ENCODE measurements around the gene MYCBP. TPM values are rescaled to one million over a fixed set of nuclear protein-coding genes. Genes with fewer than 3 reads are reported as not detected.
"Not testable (repeated sequence)": the region's sequence is repeated elsewhere in the genome, so short reads cannot be mapped to it uniquely, and the experiment has no call there.

MYCBP gene, protein sequence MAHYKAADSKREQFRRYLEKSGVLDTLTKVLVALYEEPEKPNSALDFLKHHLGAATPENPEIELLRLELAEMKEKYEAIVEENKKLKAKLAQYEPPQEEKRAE
- total RNA-seq = 33.4 and 45.1 TPM in 2 replicates

DNA sequence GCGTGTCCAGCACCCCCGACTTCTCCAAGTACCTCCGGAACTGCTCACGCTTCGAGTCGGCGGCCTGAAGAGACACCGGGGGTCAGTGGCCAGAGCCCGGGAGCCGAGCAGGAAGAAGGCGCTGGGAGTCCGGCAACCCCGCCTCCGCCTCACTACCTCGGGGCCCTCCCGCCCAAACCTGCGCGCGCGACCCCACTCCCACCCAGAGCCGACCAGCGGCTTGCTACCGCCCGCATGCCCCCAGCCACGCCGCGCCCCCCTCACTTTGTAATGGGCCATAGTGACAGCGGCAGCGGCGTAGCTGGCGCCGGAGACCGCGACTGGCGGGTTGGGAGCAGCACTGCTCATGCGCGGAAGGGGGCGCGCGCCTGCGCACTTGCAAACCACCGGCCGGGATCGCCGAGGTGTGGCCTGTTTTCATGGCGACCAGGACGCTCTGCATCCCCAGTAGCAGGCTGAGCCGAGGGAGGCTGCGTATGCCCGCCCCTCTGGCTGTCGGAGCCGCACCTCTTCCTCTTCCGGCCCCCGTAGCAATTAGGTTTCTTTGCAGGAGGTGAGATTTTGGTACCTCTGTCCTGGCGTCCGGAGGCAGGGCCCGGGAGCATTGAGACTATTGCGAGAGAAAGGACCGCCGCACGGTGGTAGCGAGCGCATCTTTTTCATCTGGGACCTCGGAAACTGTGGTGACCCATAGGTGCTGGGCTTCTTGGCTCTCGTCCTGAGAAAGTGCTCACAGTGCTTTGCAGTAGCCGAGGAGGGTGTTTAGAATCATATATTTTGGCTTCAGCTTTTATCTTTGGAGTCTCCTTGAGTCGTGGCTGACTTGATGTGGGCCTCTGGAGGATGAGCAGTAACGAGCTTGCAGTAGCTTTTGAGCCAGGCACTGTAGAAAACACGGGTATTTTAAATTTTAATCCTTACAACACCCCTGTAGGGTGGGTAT is at the start of gene MYCBP:
MYCBP (minus strand) TSS at position 322 of the 943 bp plus-strand sequence; CDS start at position 279, 43 bp downstream.
- DNase-seq (ENCODE audit: low read depth) = peak; percentile 89

DNA sequence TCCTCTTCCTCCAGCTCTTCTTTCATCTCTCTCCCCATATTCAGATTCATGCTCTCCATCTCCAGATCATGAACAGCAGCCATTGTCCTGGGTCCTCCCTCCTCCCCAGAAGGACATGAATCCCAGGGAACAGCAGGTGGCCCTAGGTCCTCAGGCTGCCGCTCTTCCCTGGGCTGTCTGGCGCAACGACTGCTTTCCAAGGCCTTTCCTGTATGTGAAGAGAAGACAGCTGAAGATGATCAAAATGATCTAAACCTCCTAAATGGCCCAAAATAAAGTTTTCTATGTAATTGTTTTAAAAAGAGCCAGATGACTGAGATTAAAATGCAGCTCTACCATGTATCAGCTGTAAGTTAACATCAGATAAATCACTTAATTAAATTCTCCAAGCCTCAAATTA is 46.0 kb upstream of the MYCBP start:
- DNase-seq (ENCODE audit: low read depth) = no peak

DNA sequence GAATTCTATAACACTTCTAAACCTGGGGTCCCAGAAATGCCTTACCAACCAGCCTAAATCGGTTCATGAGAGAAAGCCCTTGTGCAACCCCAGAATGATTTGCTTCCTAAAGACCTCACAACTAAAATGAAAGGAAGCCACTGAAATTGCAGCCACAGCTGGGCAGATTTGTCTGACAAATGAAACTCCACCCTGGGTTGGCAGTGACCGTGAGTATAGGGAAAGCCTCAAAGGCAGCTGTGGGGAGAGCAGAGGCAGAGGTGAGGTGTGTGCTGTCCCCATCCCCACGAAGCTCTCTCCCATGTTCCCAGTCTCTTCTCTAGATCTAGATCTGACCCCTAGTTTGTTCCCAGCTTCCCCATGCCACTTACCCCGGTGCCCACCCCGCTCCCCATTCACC is 45.4 kb upstream of the MYCBP start:
- no peak for DNase-seq (ENCODE audit: low read depth)

DNA sequence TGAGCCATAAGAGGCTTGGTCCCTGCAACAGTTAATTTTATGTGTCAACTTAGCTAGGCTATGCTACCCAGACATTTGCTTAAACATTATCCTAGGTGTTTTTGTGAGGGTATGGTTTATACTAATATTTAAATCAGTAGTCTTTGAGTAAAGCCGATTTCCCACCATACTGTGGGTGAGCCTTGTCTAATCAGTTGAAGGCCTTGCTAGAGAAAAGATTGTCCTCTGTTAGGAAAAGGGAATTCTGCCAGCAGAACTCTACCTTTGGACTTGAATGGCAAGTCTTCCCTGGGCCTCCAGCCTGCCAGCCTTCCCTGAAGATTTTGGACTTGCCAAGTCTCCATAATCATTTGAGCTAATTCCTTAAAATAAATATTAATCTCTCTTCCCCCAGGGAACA is 44.6 kb upstream of the MYCBP start:
- no peak for DNase-seq (ENCODE audit: low read depth)

DNA sequence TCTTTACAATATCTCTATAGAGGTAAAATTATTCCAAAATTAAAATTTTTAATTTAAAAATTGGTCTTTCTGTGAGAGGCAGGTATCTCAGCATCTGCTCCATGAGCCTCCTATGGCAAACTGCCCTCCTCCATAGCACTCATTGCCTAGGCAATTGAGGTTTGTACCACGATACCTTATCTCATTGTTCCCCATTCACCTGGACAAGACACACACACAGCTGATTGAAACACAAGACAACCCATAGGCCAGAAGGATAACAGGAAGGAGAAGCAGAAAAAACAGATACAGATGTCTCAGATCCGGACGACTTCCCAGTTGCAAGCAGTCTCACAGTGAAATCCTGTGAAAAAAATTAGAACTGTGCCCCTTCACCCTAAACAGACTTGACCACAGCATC is 44.2 kb upstream of the MYCBP start:
- no peak for DNase-seq (ENCODE audit: low read depth)

DNA sequence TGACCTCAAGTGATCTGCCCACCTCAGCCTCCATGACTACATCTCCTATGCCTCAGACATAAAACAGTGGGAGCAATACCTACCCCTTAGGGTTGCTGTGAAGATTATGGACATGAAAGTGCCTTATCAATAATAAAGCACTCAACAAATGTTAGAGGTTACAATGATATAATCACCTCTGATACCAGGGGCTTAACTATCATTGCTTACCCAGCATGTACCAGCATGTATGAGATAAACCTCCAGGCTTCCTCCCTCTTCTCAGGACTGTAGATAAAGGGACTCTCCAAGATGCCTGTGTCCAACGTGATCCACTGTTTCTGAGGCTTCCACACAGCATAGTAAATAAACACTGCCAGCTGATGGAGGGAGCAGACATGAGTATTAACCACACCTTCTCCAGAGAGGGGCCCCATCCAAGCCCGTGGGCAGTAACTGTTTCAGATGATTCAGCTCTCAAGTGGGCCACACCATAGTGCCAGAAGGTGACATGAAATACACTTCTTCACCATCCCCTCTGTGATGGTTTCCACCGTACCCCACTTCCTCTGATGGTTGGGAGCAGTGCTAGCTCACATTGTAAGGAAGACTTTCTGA is 42.3 kb upstream of the MYCBP start:
- DNase-seq (ENCODE audit: low read depth) = no peak

DNA sequence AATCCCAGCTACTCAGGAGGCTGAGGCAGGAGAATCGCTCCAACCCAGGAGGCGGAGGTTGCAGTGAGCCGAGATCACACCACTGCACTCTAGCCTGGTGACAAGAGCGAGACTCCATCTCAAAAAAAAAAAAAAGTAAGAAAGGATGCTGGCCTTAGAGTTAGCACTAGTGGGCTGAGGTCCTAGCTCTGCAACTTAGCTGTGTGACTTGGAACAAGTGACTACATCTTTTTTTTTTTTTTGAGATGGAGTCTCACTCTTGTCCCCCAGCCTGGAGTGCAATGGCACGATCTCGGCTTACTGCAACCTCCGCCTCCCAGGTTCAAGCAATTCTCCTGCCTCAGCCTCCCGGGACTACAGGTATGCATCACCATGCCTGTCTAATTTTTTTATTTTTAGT is 41.8 kb upstream of the MYCBP start:
- not testable (repeated sequence) for DNase-seq (ENCODE audit: low read depth)

DNA sequence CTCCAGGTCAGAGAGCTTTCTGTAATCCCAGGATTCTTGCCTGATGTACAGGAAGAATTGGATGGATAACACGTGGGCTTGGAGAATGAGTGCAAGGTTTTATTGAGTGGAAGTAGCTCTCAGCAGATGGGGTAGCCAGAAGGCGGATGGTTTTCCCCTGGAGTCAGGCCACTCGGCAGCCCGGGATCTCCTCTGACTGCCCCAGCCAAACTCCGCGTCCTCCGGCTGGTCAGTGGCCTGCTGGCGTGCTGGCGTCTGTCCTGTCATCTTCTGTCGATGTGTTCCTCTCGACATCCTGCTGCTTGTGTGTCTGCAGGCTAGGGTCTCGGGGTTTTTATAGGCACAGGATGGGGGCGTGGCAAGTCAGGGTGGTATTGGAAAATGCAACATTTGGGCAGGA is 35.7 kb upstream of the MYCBP start:
- no peak for DNase-seq (ENCODE audit: low read depth)

DNA sequence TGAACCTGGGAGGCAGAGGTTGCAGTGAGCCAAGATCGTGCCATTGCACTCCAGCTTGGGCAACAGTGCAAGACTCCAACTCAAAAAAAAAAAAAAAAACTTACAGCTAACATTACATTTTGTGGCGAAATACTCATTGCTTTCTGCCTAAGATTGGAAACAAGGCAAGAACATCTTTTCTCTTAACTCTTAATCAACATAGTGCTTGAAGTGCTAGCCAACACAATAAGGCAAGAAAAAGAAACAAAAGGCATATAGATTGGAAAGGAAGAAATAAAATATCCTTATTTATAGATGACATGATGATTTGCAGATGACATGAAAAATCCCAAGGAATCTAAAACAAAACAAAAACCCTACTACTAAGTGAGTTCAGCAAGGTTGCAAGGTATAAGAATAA is 32.8 kb upstream of the MYCBP start:
- DNase-seq (ENCODE audit: low read depth) = no peak

DNA sequence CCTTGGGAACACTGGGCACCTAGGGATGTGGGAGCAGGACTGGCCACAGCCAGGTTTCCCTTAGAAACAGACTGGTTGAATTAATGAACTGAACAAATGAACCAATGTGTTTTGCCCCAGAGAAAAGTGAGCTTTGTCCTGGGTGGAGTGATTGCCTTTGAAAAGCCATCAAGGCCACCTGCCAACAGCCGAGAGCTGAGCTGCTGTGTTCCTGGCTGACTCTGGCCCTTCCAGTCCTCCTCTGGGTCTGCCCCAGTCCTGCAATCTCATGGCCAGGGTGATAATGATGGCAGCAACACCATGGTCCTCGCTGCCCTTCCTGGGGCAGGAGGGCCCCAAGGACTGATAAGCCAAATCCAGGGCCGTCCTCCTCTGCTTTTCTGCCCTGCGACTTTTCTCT is 26.4 kb upstream of the MYCBP start:
- no peak for DNase-seq (ENCODE audit: low read depth)

DNA sequence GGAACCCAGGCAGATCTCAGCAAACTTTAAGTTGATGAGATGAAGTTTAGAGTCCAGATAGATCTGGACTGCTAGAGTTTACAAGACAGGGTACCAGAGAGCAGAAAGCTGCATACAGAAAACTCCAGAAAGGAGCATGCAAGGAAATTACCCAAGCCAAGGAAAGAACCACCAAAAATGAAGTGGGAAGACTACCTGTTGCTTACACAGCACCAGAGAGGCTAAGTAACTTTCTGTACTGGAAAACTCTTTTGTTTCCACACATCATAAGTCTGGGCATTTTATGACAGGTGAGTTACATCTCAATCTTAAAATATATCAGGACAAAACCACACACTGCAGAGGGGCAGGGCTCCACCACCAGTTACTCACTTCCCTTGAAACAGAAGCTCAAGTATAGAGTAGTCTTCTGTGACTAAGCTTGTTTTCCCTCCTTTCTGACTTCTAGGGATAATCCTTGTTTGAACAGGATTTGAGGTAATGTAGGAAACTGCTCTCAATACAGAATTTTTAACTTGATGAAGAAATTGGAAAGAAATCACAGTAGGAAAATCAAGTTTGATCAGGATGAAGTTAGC is 25.6 kb upstream of the MYCBP start:
- no peak for DNase-seq (ENCODE audit: low read depth)

DNA sequence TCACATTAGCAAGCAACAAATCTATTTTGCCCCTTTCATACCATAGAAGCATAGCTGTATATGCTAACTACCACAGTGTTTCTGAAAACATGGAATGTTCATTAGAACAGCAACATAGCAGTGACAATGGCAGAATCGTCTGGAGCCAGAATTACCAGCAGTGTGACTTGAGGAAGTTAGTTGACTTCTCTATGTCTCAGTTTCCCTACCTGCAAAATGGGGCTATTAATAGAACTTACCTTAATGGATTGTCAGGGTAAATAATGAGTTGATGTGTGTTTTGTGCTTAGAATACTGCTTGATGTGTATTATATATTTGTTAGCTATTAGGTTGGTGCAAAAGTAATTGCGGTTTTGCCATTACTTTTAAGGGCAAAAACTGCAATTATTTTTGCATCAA is 23.0 kb upstream of the MYCBP start:
- DNase-seq (ENCODE audit: low read depth) = no peak

DNA sequence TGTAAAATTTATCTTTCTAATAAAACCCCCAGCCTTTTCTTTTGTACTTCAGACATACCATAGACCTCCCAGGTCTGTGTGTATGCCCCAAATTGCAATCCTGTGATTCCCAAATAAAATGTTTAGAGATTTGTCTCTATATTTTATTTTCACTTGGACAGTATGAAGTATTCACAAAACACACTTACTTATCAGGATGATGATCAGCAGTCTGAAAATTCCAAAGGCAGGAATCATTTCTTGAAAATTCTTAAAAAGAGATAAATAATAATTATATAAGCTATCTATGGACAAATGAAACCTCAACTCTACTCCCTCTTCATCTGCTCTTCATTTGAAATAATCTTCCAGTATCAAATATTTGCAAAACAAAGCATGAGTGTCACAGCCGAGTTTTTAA is 19.8 kb upstream of the MYCBP start:
- DNase-seq (ENCODE audit: low read depth) = no peak

DNA sequence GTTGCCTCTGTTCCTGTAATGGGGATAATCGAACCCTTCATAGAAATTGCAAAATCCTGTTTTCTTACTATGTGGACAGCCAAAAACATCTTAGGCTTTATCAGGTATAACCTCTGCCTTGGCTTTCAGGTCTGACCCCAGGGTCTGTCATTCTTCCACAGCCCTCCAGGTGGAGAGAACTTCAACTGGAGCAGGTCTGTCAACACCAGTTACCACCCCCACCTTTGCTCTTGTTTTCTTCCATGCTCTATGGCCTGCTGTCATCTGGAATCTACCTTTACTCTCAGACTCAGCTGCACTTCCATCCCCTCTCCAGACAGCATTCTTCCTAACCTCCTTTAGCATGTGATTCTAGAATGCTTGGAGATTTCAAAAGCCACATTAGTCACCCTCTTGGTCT is 18.6 kb upstream of the MYCBP start:
- DNase-seq (ENCODE audit: low read depth) = peak; percentile 46

DNA sequence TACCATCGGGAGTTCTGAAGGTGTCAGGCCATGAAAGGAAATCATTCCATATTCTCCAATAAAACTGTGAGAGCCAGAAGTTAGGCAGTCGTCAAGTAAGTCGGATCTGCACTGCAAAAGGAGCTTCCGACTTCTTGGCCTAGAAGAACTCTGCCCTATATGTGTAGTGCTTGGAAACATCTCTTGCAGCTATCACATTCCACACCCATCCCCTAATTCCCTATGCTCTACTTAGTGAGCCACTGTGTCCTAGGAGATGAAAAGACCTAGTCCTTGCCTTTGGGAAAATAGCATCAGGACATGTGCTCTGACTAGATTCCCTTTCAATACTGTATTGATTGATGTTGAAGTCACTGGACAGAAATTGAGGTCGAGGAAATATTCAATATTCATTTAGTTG is 16.4 kb upstream of the MYCBP start:
- DNase-seq (ENCODE audit: low read depth) = no peak

DNA sequence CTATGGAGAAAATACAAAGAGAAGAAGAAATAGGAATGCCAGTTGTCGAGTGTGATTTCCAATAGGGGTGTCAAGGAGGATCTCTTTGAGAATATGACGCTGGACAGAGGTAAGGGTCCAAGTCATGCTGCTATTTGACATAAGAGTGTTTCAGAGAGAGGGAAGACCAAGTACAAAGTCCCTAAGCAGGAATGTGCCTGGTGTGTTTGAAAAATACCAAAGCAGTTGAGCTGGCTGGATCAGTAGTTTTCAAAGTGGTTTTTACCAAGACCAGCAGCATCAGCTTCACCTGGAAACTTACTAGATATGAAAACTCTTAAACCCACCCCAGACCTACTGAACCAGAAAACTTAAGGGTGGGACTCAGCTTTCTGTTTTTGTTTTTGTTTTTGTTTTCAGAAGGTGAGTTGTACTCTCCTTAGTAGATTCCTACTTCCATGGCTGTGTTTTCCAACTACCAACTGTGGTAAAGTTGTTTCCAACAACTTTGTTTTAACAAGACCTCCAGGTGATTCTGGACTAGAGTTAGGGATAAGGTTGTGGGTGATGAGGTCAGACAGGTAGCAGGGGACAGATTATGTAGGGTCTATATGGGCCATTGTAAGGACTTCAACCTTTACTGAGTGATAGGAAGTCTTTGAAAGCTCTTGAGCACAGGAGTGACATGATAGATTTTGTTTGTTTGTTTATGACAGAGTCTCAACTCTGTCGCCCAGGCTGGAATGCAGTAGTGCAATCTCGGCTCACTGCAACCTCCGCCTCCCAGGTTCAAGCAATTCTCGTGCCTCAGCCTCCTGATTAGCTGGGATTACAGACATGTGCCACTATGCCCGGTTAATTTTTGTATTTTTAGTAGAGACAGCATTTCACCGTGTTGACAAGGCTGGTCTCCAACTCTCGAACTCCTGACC is 15.5 kb upstream of the MYCBP start:
- DNase-seq (ENCODE audit: low read depth) = no peak

DNA sequence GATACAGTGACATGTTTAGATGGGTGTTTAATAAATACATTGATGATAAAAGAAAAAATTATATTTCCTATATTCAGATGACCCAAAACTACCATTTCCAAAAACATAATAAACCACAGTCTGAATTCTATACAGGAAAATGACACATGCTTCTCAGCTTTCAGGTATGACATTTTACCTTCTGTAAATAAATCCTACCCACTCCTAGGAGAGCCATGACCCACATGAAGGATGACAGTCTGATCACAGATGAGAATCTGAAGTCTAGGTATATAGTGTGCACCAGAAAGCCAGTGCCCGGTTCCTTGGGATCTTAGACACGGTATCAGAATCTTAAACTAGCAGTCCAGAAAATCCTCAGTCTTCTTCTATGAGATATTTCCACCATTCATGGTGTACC is 11.9 kb upstream of the MYCBP start:
- no peak for DNase-seq (ENCODE audit: low read depth)

DNA sequence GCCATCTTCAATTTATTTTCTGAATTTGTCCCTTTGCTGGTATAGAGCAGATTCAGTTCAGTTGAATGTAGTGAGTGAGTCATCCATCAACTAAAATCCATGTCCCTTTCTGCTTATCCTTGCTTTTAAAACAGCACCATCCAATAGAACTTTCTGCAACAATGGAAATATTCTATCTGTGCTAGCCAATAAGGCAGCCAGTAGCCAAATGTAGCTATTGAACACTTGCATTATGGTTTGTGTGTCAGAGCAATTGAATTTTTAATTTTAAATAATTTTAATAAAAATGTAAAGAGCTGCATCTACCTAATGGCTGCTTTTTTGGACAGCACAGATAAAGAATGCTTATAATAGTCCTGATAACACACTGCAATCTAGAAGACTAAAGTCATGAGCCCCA is 8.3 kb upstream of the MYCBP start, which contains the start of gene GJA9:
GJA9 (minus strand) TSS at position 101 of the 400 bp plus-strand sequence. CDS start 5,489 bp downstream, outside the sequence.
- DNase-seq (ENCODE audit: low read depth) = no peak

DNA sequence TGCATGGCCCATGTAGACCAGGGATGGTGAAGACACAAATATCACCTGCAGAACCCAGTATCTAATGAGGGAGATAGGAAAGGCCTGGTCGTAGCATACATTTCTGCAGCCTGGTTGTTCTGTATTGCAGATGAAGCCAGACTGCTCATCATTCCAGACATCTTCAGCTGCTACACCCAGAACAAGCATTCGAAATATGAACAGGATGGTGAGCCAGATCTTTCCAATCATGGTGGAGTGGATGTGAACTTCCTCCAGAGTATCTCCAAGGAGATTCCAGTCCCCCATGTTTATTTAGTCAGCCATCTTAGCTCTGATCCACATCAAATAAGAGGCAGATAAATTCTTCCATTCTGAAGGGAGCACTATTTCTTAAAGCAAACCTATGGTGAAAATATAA is 2.7 kb upstream of the MYCBP start:
- DNase-seq (ENCODE audit: low read depth) = no peak

DNA sequence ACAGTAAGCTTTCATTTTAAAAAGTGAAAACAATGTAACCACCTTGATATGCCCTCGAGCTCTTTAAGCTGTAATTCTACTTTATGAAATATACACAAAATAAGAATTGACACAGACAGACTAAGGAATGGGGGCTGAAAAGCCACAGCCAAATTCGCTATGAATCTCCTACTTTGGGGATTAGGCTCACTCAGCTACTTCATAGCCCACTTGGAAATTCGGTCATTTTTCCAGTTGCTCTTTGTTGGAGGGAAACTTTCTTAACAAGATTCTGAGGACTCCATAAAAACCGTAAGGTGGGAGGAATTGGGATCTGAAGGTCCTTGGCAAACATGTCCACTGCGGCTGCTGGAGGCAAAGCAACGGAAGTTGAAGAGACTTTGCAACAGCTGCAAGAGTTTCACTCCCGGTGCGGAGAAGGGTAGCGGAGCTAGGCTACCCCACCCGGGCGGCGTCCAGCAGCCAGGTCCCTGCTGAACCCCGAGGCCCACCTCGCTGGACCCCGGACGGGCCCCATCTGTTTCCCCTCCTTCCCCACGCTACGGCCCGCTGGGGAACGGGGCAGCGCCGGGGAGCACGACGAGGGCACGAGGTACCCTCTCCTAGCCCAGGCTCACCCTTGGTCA is 634 bp downstream of the MYCBP start:
- DNase-seq (ENCODE audit: low read depth) = peak; percentile 18

DNA sequence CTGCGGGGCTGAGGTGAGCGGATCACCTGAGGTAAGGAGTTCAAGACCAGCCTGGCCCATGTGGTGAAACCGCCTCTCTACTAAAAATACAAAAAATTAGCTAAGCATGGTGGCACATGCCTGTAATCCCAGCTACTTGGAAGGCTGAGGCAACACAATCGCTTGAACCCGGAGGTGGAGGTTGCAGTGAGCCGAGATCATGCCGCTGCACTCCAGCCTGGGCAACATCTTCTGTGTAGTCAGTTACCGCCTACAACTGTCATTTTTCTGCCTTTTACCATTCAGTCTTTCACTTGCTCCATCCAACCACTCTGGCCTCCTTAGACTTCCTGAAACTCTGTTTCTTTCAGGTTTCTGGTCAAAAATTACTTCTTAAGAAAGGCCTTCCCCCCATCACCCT is 2.2 kb downstream of the MYCBP start:
- no peak for DNase-seq (ENCODE audit: low read depth)

All from renal cortical epithelial cell (primary cell).